ENCODE data around the gene MAP3K5.
"Not testable (repeated sequence)": the region's sequence is repeated elsewhere in the genome, so short reads cannot be mapped to it uniquely, and the experiment has no call there.

The MAP3K5 gene

DNA sequence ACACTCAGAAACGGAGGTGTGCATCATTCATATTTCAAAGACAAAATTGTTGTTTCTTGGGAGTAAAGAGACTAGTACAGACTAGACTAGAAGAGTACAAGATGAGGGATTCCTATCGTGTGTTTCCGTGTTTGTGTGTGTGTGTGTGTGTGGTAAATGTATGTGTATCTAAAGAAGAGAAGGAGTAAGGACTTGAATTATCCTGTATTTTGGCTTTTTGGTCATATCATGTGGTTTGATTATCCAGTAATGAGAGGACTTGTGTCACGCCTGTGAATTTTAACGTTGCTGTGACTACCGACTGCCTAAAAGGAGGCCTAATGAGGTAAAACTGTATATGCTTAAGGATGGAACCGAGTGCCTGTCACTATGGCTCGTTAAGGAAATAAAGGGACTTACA is 197.6 kb downstream of the MAP3K5 start:
- H3K27me3 ChIP-seq (replicated peaks; ENCODE audit: control insufficient read depth, insufficient read depth, low read length): no peaks in the 10 kb centered on the region
- H3K4me3 ChIP-seq (ENCODE audit: low read length): no peak overlapping the region
- DNase-seq (ENCODE audit: low read depth): no peak
- no peaks in the 10 kb centered on the region for H3K9me3 ChIP-seq (ENCODE audit: control insufficient read depth, low read length)
- peaks cover 17% of the 10 kb centered on the region for H3K36me3 ChIP-seq (ENCODE audit: control insufficient read depth, insufficient read depth, low read length, severe bottlenecking)
- H3K4me1 ChIP-seq (ENCODE audit: control insufficient read depth, insufficient read depth, low read length): peaks cover 13% of the 10 kb centered on the region
- no peak overlapping the region for H3K9ac ChIP-seq (ENCODE audit: low read length)

DNA sequence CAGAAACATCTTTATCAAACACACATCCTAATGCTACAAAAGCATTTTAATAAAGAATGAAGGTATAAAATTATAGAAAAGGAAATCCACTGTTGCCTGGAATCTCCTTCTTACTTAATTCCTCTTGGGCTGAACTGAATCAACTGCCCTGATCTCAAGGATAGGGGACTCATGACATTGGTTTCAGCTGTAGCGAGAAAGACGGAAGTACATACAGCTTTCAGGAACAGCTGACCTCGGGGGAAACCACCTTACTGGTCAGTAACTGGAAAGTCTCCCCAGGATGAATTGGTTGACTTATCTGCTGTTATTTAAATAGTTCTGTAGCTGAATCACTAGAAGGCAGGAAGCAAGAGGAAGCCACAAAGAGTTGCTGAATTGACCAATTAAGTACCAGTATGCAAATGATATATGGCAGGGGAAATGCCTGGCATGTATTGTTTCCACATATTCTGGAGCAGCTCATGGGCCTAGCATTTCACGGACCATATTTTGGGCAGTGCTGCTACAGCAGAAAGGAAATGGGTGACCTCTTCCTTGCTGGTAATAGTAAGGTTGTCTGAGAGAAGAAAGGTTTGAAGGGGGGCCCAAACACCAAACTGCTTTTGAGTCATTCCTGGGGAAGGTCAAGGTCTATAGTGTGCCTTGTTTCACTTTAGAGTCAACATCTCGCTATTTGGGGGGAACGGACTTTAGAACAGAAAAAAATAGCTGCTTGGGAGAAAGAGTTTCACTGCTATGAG is 198.4 kb downstream of the MAP3K5 start:
- Histone ChIP-seq H3K9ac (ENCODE audit: low read length) (no peak overlapping the region), H3K36me3 (ENCODE audit: control insufficient read depth, insufficient read depth, low read length, severe bottlenecking) (peaks cover 17% of the 10 kb centered on the region), H3K27me3 (replicated peaks; ENCODE audit: control insufficient read depth, insufficient read depth, low read length) (no peaks in the 10 kb centered on the region), H3K4me1 (ENCODE audit: control insufficient read depth, insufficient read depth, low read length) (peaks cover 13% of the 10 kb centered on the region), H3K4me3 (ENCODE audit: low read length) (no peak overlapping the region), H3K9me3 (ENCODE audit: control insufficient read depth, low read length) (no peaks in the 10 kb centered on the region)
- peak; percentile 94 for DNase-seq (ENCODE audit: low read depth)

DNA sequence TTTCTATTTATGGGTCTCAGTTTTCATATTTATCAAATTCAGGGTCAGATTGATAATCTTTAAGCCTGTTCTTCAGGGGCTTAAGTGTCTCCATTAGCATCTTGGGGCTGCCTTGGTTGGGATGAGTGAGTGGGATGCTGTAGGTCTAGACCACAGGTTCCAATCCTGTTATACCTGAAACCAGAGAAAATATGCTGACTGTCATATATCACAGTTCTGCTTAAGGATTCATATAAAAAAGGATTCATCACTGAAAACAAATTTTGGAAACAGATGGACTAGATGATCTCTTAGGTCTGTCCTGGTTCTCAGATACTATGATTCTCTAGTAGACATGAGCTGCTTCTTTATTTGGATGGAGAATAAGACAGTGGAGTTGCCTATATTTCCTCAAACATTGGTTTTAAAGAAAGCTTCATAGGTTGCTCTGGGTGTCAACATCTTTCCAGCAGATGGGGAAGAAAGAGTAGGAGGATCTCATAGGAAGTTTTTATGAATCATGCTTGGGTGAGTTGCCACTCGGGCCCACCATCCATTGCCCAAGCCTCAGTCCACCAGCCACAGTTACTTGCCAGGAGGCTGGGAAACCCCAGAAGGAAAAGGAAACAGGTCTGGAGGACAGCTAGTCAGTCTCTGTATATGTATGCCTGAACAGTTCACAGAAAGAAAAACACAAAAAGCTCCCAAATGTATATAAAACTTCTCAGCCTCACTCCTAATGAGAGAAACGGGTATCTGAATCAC is 199.2 kb downstream of the MAP3K5 start:
- Histone ChIP-seq H3K27me3 (replicated peaks; ENCODE audit: control insufficient read depth, insufficient read depth, low read length) (no peaks in the 10 kb centered on the region), H3K4me3 (ENCODE audit: low read length) (no peak overlapping the region), H3K9ac (ENCODE audit: low read length) (no peak overlapping the region), H3K4me1 (ENCODE audit: control insufficient read depth, insufficient read depth, low read length) (peaks cover 13% of the 10 kb centered on the region), H3K9me3 (ENCODE audit: control insufficient read depth, low read length) (no peaks in the 10 kb centered on the region), H3K36me3 (ENCODE audit: control insufficient read depth, insufficient read depth, low read length, severe bottlenecking) (peaks cover 17% of the 10 kb centered on the region)
- DNase-seq (ENCODE audit: low read depth): peak; percentile 46

DNA sequence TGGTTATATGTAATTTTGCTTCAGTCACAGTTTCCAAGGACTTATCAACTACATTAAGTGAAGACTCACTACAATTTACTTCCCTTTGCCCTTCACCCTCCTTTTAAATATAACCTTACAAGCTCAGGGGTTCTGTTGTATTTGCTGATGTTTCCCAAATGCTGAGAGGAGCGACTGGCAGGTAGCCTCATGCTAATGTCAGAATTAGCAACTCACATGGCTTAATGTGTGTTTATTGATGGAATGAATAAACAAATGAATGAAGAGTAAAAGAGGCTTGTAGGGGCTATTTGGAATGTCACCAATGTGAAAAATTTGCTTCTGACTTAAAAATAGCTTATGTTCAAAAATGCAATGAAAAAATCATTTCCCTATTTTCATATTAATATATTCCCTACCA is 200.7 kb downstream of the MAP3K5 start:
- no peak overlapping the region for H3K9ac ChIP-seq (ENCODE audit: low read length)
- H3K4me1 ChIP-seq (ENCODE audit: control insufficient read depth, insufficient read depth, low read length): peaks cover 15% of the 10 kb centered on the region
- no peaks in the 10 kb centered on the region for H3K9me3 ChIP-seq (ENCODE audit: control insufficient read depth, low read length)
- no peaks in the 10 kb centered on the region for H3K27me3 ChIP-seq (replicated peaks; ENCODE audit: control insufficient read depth, insufficient read depth, low read length)
- no peak for DNase-seq (ENCODE audit: low read depth)
- no peak overlapping the region for H3K4me3 ChIP-seq (ENCODE audit: low read length)
- H3K36me3 ChIP-seq (ENCODE audit: control insufficient read depth, insufficient read depth, low read length, severe bottlenecking): peaks cover 17% of the 10 kb centered on the region

DNA sequence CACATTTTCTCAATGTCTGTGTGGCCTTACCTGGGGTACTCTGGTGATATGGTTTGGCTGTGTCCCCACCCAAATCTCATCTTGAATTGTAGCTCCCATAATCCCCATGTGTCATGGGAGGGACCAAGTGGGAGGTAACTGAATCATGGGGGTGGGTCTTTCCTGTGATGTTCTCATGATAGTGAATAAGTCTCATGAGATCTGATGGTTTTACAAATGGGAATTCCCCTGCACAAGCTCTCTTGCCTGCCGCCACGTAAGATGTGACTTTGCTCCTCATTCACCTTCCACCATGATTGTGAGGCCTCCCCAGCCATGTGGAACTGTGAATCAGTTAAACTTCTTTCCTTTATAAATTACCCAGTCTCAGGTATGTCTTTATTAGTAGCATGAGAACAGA is 201.4 kb downstream of the MAP3K5 start:
- not testable (repeated sequence) for H3K4me3 ChIP-seq (ENCODE audit: low read length); DNase-seq (ENCODE audit: low read depth); H3K9ac ChIP-seq (ENCODE audit: low read length); H3K9me3 ChIP-seq (ENCODE audit: control insufficient read depth, low read length); H3K27me3 ChIP-seq (replicated peaks; ENCODE audit: control insufficient read depth, insufficient read depth, low read length)
- Histone ChIP-seq H3K36me3 (ENCODE audit: control insufficient read depth, insufficient read depth, low read length, severe bottlenecking) (peaks cover 17% of the 10 kb centered on the region), H3K4me1 (ENCODE audit: control insufficient read depth, insufficient read depth, low read length) (peaks cover 23% of the 10 kb centered on the region)

DNA sequence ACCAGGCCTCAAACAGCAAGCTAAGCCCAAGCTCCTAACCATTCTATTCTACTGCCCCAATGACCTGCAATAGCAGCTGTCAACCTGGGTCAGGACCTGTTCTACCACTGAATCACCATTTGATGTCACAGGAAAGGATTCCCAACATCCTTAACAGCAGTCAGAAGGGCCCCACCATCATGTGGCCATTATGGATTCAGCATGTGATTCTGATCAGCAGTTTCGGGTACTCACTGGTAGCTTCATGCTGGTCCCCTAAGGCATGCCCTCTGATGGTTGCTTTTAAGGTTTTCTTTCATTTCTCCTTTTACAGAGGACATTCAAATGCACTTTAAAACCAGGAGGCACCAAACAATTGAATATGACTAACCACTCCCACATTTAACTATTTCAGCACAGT is 204.8 kb downstream of the MAP3K5 start:
- DNase-seq (ENCODE audit: low read depth): no peak
- Histone ChIP-seq H3K9ac (ENCODE audit: low read length) (no peak overlapping the region), H3K4me3 (ENCODE audit: low read length) (no peak overlapping the region), H3K9me3 (ENCODE audit: control insufficient read depth, low read length) (no peaks in the 10 kb centered on the region), H3K27me3 (replicated peaks; ENCODE audit: control insufficient read depth, insufficient read depth, low read length) (no peaks in the 10 kb centered on the region), H3K36me3 (ENCODE audit: control insufficient read depth, insufficient read depth, low read length, severe bottlenecking) (peaks cover 17% of the 10 kb centered on the region), H3K4me1 (ENCODE audit: control insufficient read depth, insufficient read depth, low read length) (peaks cover 23% of the 10 kb centered on the region)

DNA sequence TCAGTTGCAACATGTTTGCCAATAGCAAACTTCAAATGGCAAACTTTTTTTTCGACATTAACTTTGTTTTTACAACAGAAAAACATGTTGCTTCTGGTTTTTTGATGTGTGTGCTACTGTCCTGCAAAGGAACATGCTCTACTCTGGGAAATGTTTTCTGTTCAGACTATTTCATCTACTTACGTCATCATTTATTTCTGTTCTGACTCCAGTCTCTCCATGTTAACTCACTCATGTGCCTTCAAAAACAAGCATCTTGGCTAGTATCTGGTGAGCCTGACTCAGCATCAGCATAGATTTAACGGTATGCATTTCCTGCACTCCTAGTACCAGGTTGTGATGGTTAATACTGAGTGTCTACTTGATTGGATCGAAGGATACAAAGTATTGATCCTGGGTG is 206.0 kb downstream of the MAP3K5 start:
- peaks cover 26% of the 10 kb centered on the region for H3K4me1 ChIP-seq (ENCODE audit: control insufficient read depth, insufficient read depth, low read length)
- peaks cover 8% of the 10 kb centered on the region for H3K36me3 ChIP-seq (ENCODE audit: control insufficient read depth, insufficient read depth, low read length, severe bottlenecking)
- peak; percentile 82 for DNase-seq (ENCODE audit: low read depth)
- H3K4me3 ChIP-seq (ENCODE audit: low read length): no peak overlapping the region
- H3K9me3 ChIP-seq (ENCODE audit: control insufficient read depth, low read length): no peaks in the 10 kb centered on the region
- no peaks in the 10 kb centered on the region for H3K27me3 ChIP-seq (replicated peaks; ENCODE audit: control insufficient read depth, insufficient read depth, low read length)
- H3K9ac ChIP-seq (ENCODE audit: low read length): peak overlapping the region; percentile 36

DNA sequence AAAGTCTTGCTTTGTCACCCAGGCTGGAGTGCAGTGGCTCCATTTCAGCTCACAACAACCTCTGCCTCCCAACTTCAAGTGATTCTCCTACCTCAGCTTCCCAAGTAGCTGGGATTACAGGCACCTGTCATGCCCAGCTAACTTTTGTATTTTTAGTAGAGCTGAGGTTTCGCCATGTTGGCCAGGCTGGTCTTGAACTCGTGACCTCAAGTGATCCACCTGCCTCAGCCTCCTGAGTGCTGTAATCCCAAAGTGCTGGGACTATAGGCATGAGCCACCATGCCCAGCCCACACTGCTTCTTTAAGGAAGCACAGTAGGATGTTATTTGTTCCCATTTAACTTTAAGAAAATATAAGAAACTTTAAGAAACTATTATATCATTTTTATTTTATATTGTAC is 206.8 kb downstream of the MAP3K5 start:
- peaks cover 26% of the 10 kb centered on the region for H3K4me1 ChIP-seq (ENCODE audit: control insufficient read depth, insufficient read depth, low read length)
- not testable (repeated sequence) for DNase-seq (ENCODE audit: low read depth); H3K9me3 ChIP-seq (ENCODE audit: control insufficient read depth, low read length); H3K36me3 ChIP-seq (ENCODE audit: control insufficient read depth, insufficient read depth, low read length, severe bottlenecking); H3K9ac ChIP-seq (ENCODE audit: low read length); H3K27me3 ChIP-seq (replicated peaks; ENCODE audit: control insufficient read depth, insufficient read depth, low read length); H3K4me3 ChIP-seq (ENCODE audit: low read length)

DNA sequence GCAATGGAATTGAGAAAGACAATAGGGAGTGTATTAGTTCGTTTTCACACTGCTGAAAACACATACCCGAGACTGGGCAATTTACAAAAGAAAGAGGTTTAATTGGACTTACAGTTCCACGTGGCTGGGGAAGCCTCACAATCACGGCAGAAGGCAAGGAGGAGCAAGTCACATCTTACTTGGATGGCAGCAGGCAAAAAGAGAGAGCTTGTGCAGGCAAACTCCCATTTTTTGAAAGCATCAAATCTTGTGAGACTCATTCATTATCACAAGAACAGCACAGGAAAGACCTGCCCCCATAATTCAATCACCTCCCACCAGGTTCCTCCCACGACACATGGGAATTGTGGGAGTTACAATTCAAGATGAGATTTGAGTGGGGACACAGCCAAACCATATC is 208.0 kb downstream of the MAP3K5 start:
- not testable (repeated sequence) for H3K9ac ChIP-seq (ENCODE audit: low read length); H3K27me3 ChIP-seq (replicated peaks; ENCODE audit: control insufficient read depth, insufficient read depth, low read length); H3K36me3 ChIP-seq (ENCODE audit: control insufficient read depth, insufficient read depth, low read length, severe bottlenecking); H3K9me3 ChIP-seq (ENCODE audit: control insufficient read depth, low read length); H3K4me3 ChIP-seq (ENCODE audit: low read length); DNase-seq (ENCODE audit: low read depth)
- H3K4me1 ChIP-seq (ENCODE audit: control insufficient read depth, insufficient read depth, low read length): peaks cover 30% of the 10 kb centered on the region

DNA sequence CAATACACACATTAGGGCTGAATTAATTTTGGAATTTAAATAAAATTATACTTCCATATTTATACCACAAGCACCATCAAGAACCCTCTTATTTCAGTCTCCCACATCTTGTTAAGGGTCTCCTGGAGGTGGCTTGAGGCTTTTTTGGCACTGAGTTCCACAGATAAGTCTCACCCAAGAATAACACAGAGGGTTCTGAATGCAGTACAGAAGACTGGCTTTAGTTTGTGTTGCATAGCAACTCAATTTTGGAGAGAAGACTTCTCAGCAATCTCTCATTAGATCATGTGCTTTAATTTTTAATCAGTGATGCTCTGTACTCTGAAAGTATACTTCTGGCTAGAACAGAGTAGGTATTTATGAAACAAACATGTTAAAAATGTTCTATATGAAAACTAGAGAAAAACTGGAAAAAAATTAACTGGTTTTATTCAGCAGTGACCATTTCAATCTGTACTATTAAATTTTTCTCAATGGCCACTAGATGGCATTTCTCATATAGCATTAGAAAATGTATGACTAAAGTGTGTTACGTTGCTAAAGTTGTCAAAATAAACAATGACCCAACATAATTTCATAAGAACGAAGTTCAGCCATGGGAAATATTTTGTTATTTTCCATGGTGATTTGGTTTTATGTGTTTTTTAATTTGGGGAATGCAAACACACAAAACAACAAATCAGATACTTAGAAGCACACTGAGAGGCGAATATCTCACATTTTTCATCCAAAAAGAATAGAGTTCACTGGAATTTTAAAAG is 209.4 kb downstream of the MAP3K5 start:
- H3K4me3 ChIP-seq (ENCODE audit: low read length): no peak overlapping the region
- no peaks in the 10 kb centered on the region for H3K36me3 ChIP-seq (ENCODE audit: control insufficient read depth, insufficient read depth, low read length, severe bottlenecking)
- H3K4me1 ChIP-seq (ENCODE audit: control insufficient read depth, insufficient read depth, low read length): peaks cover 33% of the 10 kb centered on the region
- no peaks in the 10 kb centered on the region for H3K9me3 ChIP-seq (ENCODE audit: control insufficient read depth, low read length)
- peak overlapping the region; percentile 7 for H3K9ac ChIP-seq (ENCODE audit: low read length)
- DNase-seq (ENCODE audit: low read depth): peak; percentile 96
- H3K27me3 ChIP-seq (replicated peaks; ENCODE audit: control insufficient read depth, insufficient read depth, low read length): no peaks in the 10 kb centered on the region

DNA sequence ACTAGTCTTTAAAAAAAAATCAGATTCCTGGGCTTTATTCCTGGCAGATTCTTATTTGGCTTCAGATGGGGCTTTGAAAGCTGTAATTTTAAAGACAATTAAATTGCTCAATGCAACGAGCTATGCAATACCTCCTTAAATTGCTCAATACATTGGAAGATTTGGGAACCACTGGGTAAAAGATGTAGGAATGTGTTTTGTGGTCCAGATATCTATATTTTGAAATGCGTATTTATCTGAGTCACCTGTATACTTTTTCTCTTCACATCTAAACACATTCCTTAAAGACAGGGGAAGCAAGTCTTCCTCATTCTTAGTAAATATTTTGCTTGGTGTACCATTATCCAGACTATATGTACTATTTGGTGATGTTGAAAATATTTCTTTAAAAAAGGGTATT is 212.5 kb downstream of the MAP3K5 start:
- H3K36me3 ChIP-seq (ENCODE audit: control insufficient read depth, insufficient read depth, low read length, severe bottlenecking): peaks cover 2% of the 10 kb centered on the region

More for the DNA sequence above, 212.5 kb downstream of the MAP3K5 start:
- DNase-seq (ENCODE audit: low read depth): no peak
- H3K9ac ChIP-seq (ENCODE audit: low read length): no peak overlapping the region
- no peak overlapping the region for H3K4me3 ChIP-seq (ENCODE audit: low read length)
- no peaks in the 10 kb centered on the region for H3K9me3 ChIP-seq (ENCODE audit: control insufficient read depth, low read length)
- no peaks in the 10 kb centered on the region for H3K27me3 ChIP-seq (replicated peaks; ENCODE audit: control insufficient read depth, insufficient read depth, low read length)
- peaks cover 22% of the 10 kb centered on the region for H3K4me1 ChIP-seq (ENCODE audit: control insufficient read depth, insufficient read depth, low read length)

All from adipocyte (in vitro differentiated cells).